Calu3 (cell line): Measurements from ENCODE around the gene CDK9. TPM values are rescaled to one million over a fixed set of nuclear protein-coding genes. Genes with fewer than 3 reads are reported as not detected.

Experiments used
- BruUV-seq: library from RNA; stranded (reverse); fragments of 400-500 nt; replicated peaks from 2 replicates; lab custom pipeline; 2021; lab: Mats Ljungman, UMichigan
- CTCF ChIA-PET: fragments of 300-600 bp; sonication (Branson Sonifier 250); formaldehyde crosslinking; loops from one replicate; lab custom pipeline; 2022; ENCODE audit warnings: antibody characterized with exemption; lab: Charles Lee
- DNase-seq: peaks from one replicate; pipeline ENCODE4 v3.0.0; 2022
- H3K27ac Mint-ChIP-seq: one replicate; pipeline ENCODE4 v1.8.0; 2022; ENCODE audit warnings: mixed read lengths; ENCODE audit not compliant: unreplicated experiment
- H3K27me3 Mint-ChIP-seq: one replicate; pipeline ENCODE4 v1.8.0; 2022; ENCODE audit warnings: mixed read lengths; ENCODE audit not compliant: unreplicated experiment
- H3K36me3 Mint-ChIP-seq: one replicate; pipeline ENCODE4 v1.8.0; 2022; ENCODE audit warnings: mild to moderate bottlenecking, moderate library complexity, mixed read lengths; ENCODE audit not compliant: insufficient read depth, unreplicated experiment
- H3K4me1 Mint-ChIP-seq: one replicate; pipeline ENCODE4 v1.8.0; 2022; ENCODE audit warnings: mild to moderate bottlenecking, low read depth, mixed read lengths; ENCODE audit not compliant: unreplicated experiment
- H3K4me3 Mint-ChIP-seq: one replicate; pipeline ENCODE4 v1.8.0; 2022; ENCODE audit warnings: mild to moderate bottlenecking, low read depth, moderate library complexity, mixed read lengths; ENCODE audit not compliant: unreplicated experiment
- H3K9me3 Mint-ChIP-seq: one replicate; pipeline ENCODE4 v1.8.0; 2022; ENCODE audit warnings: low read depth, mixed read lengths; ENCODE audit not compliant: unreplicated experiment
- CTCF ChIP-seq: fragments of 200-600 bp; IDR thresholded peaks from one replicate; pipeline ENCODE4 v1.8.0; 2022; ENCODE audit warnings: antibody characterized with exemption; ENCODE audit not compliant: unreplicated experiment
- intact Hi-C: fragments of 100-400 bp; cut with micrococcal nuclease; formaldehyde crosslinking; loops from one replicate; pipeline ENCODE4 v1.10.0; 2022; ENCODE audit not compliant: unreplicated experiment
- total RNA-seq: library from RNA; stranded (reverse); gene quantifications from 2 replicates; pipeline ENCODE4 v1.2.3, GENCODE V29; 2022

Gene CDK9
- total RNA-seq, 1 experiment from 2014 or later: 41.8 TPM

DNA sequence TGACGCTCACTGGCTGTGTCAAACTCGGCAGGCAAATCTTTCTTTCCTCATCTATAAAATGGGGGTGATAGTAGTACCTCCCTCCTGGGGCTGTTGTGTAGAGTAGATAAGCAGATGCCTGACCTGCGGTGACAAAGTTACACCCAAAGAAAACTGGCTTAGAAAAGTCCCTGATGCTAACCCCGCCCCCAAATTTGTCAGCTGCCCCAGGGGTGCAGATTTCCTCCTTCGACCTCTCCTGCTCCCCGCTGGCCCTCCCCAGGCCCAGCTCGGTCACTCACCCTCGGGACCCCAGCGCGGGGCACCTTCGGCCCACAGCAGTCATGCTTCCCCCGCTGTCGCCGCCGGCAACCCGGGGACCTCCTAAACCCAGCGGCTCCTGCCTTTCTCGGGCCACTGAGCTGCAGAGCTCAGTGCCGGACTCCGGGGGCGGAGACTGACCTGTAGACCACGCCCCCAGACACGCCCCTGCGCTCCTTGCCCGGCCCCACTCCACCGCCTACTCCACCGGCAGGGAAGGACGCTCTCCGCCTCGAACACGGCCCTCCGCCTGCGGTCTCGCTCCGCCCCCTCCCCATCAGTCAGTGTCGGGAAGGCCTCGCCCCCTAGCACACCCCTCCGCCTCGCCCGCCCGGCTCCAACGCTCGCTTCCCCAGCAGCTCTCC, 14.8 kb upstream of the CDK9 start:
- intact Hi-C loops: no loop called here
- Mint-ChIP-seq H3K4me3 (peak overlapping the region; percentile 82), H3K27me3 (peaks cover 47% of the 10 kb centered on the region), H3K9me3 (no peaks in the 10 kb centered on the region), H3K36me3 (peaks cover 13% of the 10 kb centered on the region), H3K4me1 (no peaks in the 10 kb centered on the region), H3K27ac (no peak overlapping the region)
- no TSS peak for BruUV-seq
- TF ChIP-seq CTCF: no peak
- peak; percentile 96 for DNase-seq
- CTCF ChIA-PET: interaction anchor here (0.6 to 1.1 kb wide), 6 partner anchors 13 to 264 kb away, joined by 3 to 10 read pairs (median 4); partner anchors contain the start of gene TOR2A

DNA sequence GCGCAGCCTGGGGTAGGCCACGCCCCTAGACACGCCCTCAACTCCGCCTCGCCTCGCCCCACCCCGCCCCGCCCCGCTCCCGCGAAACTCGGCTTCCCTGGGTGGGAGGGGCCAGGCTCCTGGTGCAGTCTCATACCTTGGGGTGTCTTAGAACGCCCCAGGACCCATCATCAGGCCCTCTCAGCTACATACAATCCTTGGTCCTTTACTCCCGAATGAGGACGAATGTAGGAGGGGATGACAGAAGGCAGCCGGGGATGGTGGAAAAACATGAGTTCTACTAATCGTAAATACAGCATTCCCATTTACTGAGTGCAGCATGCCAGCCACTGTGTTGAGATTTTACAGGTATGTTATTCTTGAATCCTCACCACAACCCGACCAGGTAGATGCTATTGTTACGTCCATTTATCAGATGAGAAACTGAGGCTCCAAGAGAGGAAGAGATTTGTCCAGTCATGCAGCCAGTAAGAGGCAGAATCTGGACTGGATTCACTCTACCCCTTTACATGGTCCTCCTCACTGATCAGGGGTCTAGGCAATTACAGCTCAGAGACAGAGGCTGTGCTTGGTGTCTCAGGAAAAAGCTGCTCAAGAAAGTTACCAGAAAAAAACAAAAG, 14.2 kb upstream of the CDK9 start:
- H3K9me3 Mint-ChIP-seq: no peaks in the 10 kb centered on the region
- H3K36me3 Mint-ChIP-seq: peaks cover 13% of the 10 kb centered on the region
- intact Hi-C loops: no loop called here
- no peaks in the 10 kb centered on the region for H3K4me1 Mint-ChIP-seq
- DNase-seq: no peak
- H3K4me3 Mint-ChIP-seq: peak overlapping the region; percentile 82
- BruUV-seq: no TSS peak
- H3K27ac Mint-ChIP-seq: no peak overlapping the region
- H3K27me3 Mint-ChIP-seq: peaks cover 40% of the 10 kb centered on the region
- TF ChIP-seq CTCF: no peak
- CTCF ChIA-PET: interaction anchor here (0.6 to 1.1 kb wide), 6 partner anchors 13 to 263 kb away, joined by 3 to 10 read pairs (median 4); partner anchors contain the start of gene TOR2A

- Mint-ChIP-seq H3K36me3 (peaks cover 7% of the 10 kb centered on the region), H3K27me3 (peaks cover 37% of the 10 kb centered on the region), H3K4me3 (no peak overlapping the region), H3K4me1 (no peaks in the 10 kb centered on the region), H3K27ac (no peak overlapping the region), H3K9me3 (no peaks in the 10 kb centered on the region)
- CTCF ChIA-PET: no interaction called here
- no TSS peak for BruUV-seq
- TF ChIP-seq CTCF: no peak
- intact Hi-C loops: no loop called here
- no peak for DNase-seq
Measured at GRCh38 chr9:127772603-127773002, 13.2 kb upstream of the CDK9 start.

- H3K4me1 Mint-ChIP-seq: no peaks in the 10 kb centered on the region
- CTCF ChIA-PET: no interaction called here
- H3K36me3 Mint-ChIP-seq: peaks cover 7% of the 10 kb centered on the region
- TF ChIP-seq CTCF: no peak
- intact Hi-C loops: no loop called here
- BruUV-seq: no TSS peak
- H3K4me3 Mint-ChIP-seq: no peak overlapping the region
- no peaks in the 10 kb centered on the region for H3K9me3 Mint-ChIP-seq
- DNase-seq: no peak
- no peak overlapping the region for H3K27ac Mint-ChIP-seq
- peaks cover 42% of the 10 kb centered on the region for H3K27me3 Mint-ChIP-seq
Measured at GRCh38 chr9:127773272-127773671, 12.6 kb upstream of the CDK9 start.
